ENCODE data around the gene CPS1. TPM values are rescaled to one million over a fixed set of nuclear protein-coding genes. Genes with fewer than 3 reads are reported as not detected.

The CPS1 gene
- total and polyA plus RNA-seq, 7 donors, result 0.11 to 2.3 (median 0.55) TPM

GRCh38 chr2:210662560-210662959 is 106.2 kb downstream of the CPS1 start:
- 56 to 74% (median 69%) methylated on average over 1 of the region's 1 CpG for WGBS, 3 donors
- intact Hi-C loops (cut with DNase I), result no loop called here
- DNase-seq, result no peak
- no peak for ATAC-seq
- Histone ChIP-seq H3K9me3 (peaks cover 8% of the 10 kb centered on the region), H3K27ac (no peak overlapping the region), H3K4me3 (no peak overlapping the region), H3K4me1 (no peaks in the 10 kb centered on the region), H3K36me3 (ENCODE audit: insufficient read depth in 1 of 2, low read depth in 1 of 2) (no peaks in the 10 kb centered on the region), H3K27me3 (ENCODE audit: insufficient read depth in 3 of 3, low read length in 2 of 3) (no peaks in the 10 kb centered on the region)
- TF ChIP-seq CTCF (IDR thresholded peaks at IDR 0.05), result no peak

- TF ChIP-seq CTCF (IDR thresholded peaks at IDR 0.05), result peak; percentile 32
- 52 to 57% (median 54%) methylated on average over 3 of the region's 3 CpGs for WGBS, 3 donors
- Histone ChIP-seq H3K27me3 (ENCODE audit: insufficient read depth in 3 of 3, low read length in 2 of 3) (no peaks in the 10 kb centered on the region), H3K27ac (no peak overlapping the region), H3K9me3 (peaks cover 8% of the 10 kb centered on the region), H3K36me3 (ENCODE audit: insufficient read depth in 1 of 2, low read depth in 1 of 2) (no peaks in the 10 kb centered on the region), H3K4me1 (no peaks in the 10 kb centered on the region), H3K4me3 (no peak overlapping the region)
- ATAC-seq (peak in 3 of 4 donors; percentile 48 to 51 (median 48)), DNase-seq (no peak)
- intact Hi-C loops (cut with DNase I), result no loop called here
These were observed 107.3 kb downstream of the CPS1 start for GRCh38 chr2:210663631-210664089.

GRCh38 chr2:210667711-210668110 is 111.3 kb downstream of the CPS1 start:
- 60 to 64% (median 61%) methylated on average over 5 of the region's 5 CpGs for WGBS, 3 donors
- intact Hi-C loops (cut with DNase I), result no loop called here

GRCh38 chr2:210671065-210671464 is 114.7 kb downstream of the CPS1 start:
- 89 to 95% (median 91%) methylated on average over 3 of the region's 3 CpGs for WGBS, 3 donors
- ATAC-seq (no peak), DNase-seq (no peak)
- Histone ChIP-seq H3K4me3 (no peak overlapping the region), H3K4me1 (no peaks in the 10 kb centered on the region), H3K27me3 (ENCODE audit: insufficient read depth in 3 of 3, low read length in 2 of 3) (no peaks in the 10 kb centered on the region), H3K9me3 (no peaks in the 10 kb centered on the region), H3K27ac (no peak overlapping the region), H3K36me3 (ENCODE audit: insufficient read depth in 1 of 2, low read depth in 1 of 2) (no peaks in the 10 kb centered on the region)
- TF ChIP-seq CTCF (IDR thresholded peaks at IDR 0.05), result no peak
- intact Hi-C loops (cut with DNase I), result no loop called here

More at GRCh38 chr2:210667711-210668110, 111.3 kb downstream of the CPS1 start:
- no peak overlapping the region for H3K27ac ChIP-seq
- no peaks in the 10 kb centered on the region for H3K36me3 ChIP-seq (ENCODE audit: insufficient read depth in 1 of 2, low read depth in 1 of 2)
- ATAC-seq (no peak), DNase-seq (no peak)
- no peaks in the 10 kb centered on the region for H3K27me3 ChIP-seq (ENCODE audit: insufficient read depth in 3 of 3, low read length in 2 of 3)
- no peaks in the 10 kb centered on the region for H3K4me1 ChIP-seq
- H3K9me3 ChIP-seq, result no peaks in the 10 kb centered on the region
- TF ChIP-seq CTCF (IDR thresholded peaks at IDR 0.05), result no peak
- no peak overlapping the region for H3K4me3 ChIP-seq

- intact Hi-C loops (cut with DNase I), result no loop called here
- Histone ChIP-seq H3K4me1 (no peaks in the 10 kb centered on the region), H3K27ac (no peak overlapping the region), H3K4me3 (no peak overlapping the region), H3K36me3 (ENCODE audit: insufficient read depth in 1 of 2, low read depth in 1 of 2) (no peaks in the 10 kb centered on the region), H3K27me3 (ENCODE audit: insufficient read depth in 3 of 3, low read length in 2 of 3) (no peaks in the 10 kb centered on the region), H3K9me3 (no peaks in the 10 kb centered on the region)
- no peak for TF ChIP-seq CTCF (IDR thresholded peaks at IDR 0.05)
- no peak for DNase-seq
- no peak for ATAC-seq
- 80 to 87% (median 85%) methylated on average over 1 of the region's 1 CpG for WGBS, 3 donors
These were observed 116.7 kb downstream of the CPS1 start for GRCh38 chr2:210673117-210673516.
